H9 (cell line): Measurements from ENCODE around the gene FMN1. TPM values are rescaled to one million over a fixed set of nuclear protein-coding genes. Genes with fewer than 3 reads are reported as not detected.

Source experiments
- DNase-seq: peaks from one replicate; pipeline ENCODE4 v3.0.0-alpha.2; 2017
- H2AFZ ChIP-seq: one replicate; pipeline ENCODE4 v1.6.1; 2013; ENCODE audit warnings: mild to moderate bottlenecking, low read length, control low read depth, moderate library complexity
- H2AK5ac ChIP-seq: 2 replicates; pipeline ENCODE4 v1.6.1; 2013; ENCODE audit warnings: low read length, control low read depth, mixed read lengths; ENCODE audit not compliant: insufficient read length
- H2BK120ac ChIP-seq: one replicate; pipeline ENCODE4 v1.6.1; 2013; ENCODE audit warnings: low read depth, mild to moderate bottlenecking, low read length, control low read depth, inconsistent platforms; ENCODE audit not compliant: poor library complexity, severe bottlenecking
- H2BK12ac ChIP-seq: 2 replicates; pipeline ENCODE4 v1.6.1; 2013; ENCODE audit warnings: low read length, control low read depth, mixed read lengths, low read depth; ENCODE audit not compliant: insufficient read length
- H2BK15ac ChIP-seq: 2 replicates; pipeline ENCODE4 v1.6.1; 2013; ENCODE audit warnings: low read depth, low read length, control low read depth
- H2BK20ac ChIP-seq: one replicate; pipeline ENCODE4 v1.6.1; 2013; ENCODE audit warnings: low read depth, mild to moderate bottlenecking, low read length, control low read depth, inconsistent platforms; ENCODE audit not compliant: poor library complexity, severe bottlenecking
- H2BK5ac ChIP-seq: 2 replicates; pipeline ENCODE4 v1.6.1; 2013; ENCODE audit warnings: low read length, control low read depth, mixed read lengths; ENCODE audit not compliant: insufficient read length
- H3K14ac ChIP-seq: 2 replicates; pipeline ENCODE4 v1.6.1; 2013; ENCODE audit warnings: low read length, control low read depth; ENCODE audit not compliant: insufficient read depth
- H3K18ac ChIP-seq: 2 replicates; pipeline ENCODE4 v1.6.1; 2013; ENCODE audit warnings: low read depth, mild to moderate bottlenecking, mixed read lengths, low read length, control low read depth; ENCODE audit not compliant: insufficient read length
- H3K23ac ChIP-seq: 2 replicates; pipeline ENCODE4 v1.6.1; 2013; ENCODE audit warnings: low read length, control low read depth, mixed read lengths, low read depth; ENCODE audit not compliant: insufficient read length
- H3K23me2 ChIP-seq: 2 replicates; pipeline ENCODE4 v1.6.1; 2013; ENCODE audit warnings: low read depth, mild to moderate bottlenecking, mixed read lengths, low read length, control low read depth; ENCODE audit not compliant: insufficient read length, poor library complexity, severe bottlenecking
- H3K27ac ChIP-seq: 2 replicates; pipeline ENCODE4 v1.5.1; 2013; ENCODE audit warnings: low read length, control low read depth, mixed read lengths, low read depth; ENCODE audit not compliant: insufficient read length
- H3K27me3 ChIP-seq: 2 replicates; pipeline ENCODE4 v1.6.1; 2013; ENCODE audit warnings: low read length, control low read depth, inconsistent platforms; ENCODE audit not compliant: insufficient read depth
- H3K4ac ChIP-seq: 2 replicates; pipeline ENCODE4 v1.6.1; 2013; ENCODE audit warnings: low read depth, mild to moderate bottlenecking, control low read depth, inconsistent platforms, low read length, moderate library complexity
- H3K4me1 ChIP-seq: 2 replicates; pipeline ENCODE4 v1.6.1; 2013; ENCODE audit warnings: low read length, control low read depth, inconsistent platforms; ENCODE audit not compliant: insufficient read depth
- H3K4me2 ChIP-seq: 2 replicates; pipeline ENCODE4 v1.6.1; 2013; ENCODE audit warnings: low read length, control low read depth, mixed read lengths; ENCODE audit not compliant: insufficient read length, insufficient read depth
- H3K56ac ChIP-seq: 2 replicates; pipeline ENCODE4 v1.6.1; 2013; ENCODE audit warnings: low read depth, mild to moderate bottlenecking, mixed read lengths, low read length, control low read depth; ENCODE audit not compliant: insufficient read length
- H3K79me1 ChIP-seq: 2 replicates; pipeline ENCODE4 v1.6.1; 2013; ENCODE audit warnings: low read depth, mild to moderate bottlenecking, moderate library complexity, low read length, control low read depth, inconsistent platforms; ENCODE audit not compliant: insufficient read depth, poor library complexity, severe bottlenecking
- H3K79me2 ChIP-seq: 2 replicates; pipeline ENCODE4 v1.6.1; 2013; ENCODE audit warnings: low read length, control low read depth, inconsistent platforms; ENCODE audit not compliant: insufficient read depth
- H3K9ac ChIP-seq: 2 replicates; pipeline ENCODE4 v1.6.1; 2013; ENCODE audit warnings: low read length, control low read depth, mixed read lengths; ENCODE audit not compliant: insufficient read length; ENCODE audit errors: extremely low read depth
- H3K9me3 ChIP-seq: one replicate; pipeline ENCODE4 v1.6.1; 2013; ENCODE audit warnings: low read depth, low read length, inconsistent platforms; ENCODE audit not compliant: control insufficient read depth
- H3T11ph ChIP-seq: one replicate; pipeline ENCODE4 v1.6.1; 2013; ENCODE audit warnings: mild to moderate bottlenecking, low read length, control low read depth, inconsistent platforms
- H4K20me1 ChIP-seq: one replicate; pipeline ENCODE4 v1.6.1; 2013; ENCODE audit not compliant: control insufficient read depth, insufficient read length, insufficient read depth
- H4K5ac ChIP-seq: 2 replicates; pipeline ENCODE4 v1.6.1; 2013; ENCODE audit warnings: low read depth, mild to moderate bottlenecking, mixed read lengths, low read length, control low read depth; ENCODE audit not compliant: insufficient read length
- H4K8ac ChIP-seq: replicated peaks from 2 replicates; pipeline ENCODE4 v1.6.1; 2013; ENCODE audit warnings: low read length, control low read depth, mixed read lengths, low read depth; ENCODE audit not compliant: insufficient read length
- H4K91ac ChIP-seq: 2 replicates; pipeline ENCODE4 v1.6.1; 2013; ENCODE audit warnings: low read depth, mild to moderate bottlenecking, moderate library complexity, mixed read lengths, low read length, control low read depth; ENCODE audit not compliant: insufficient read length
- H3K27ac Mint-ChIP-seq, 3 experiments: 2 replicates in 2 of 3; 3 replicates in 1 of 3; pipeline ENCODE4 v1.8.0; 2020 to 2021; ENCODE audit warnings: mixed read lengths in 3 of 3, mild to moderate bottlenecking in 1 of 3, moderate library complexity in 1 of 3
- H3K27me3 Mint-ChIP-seq: 2 replicates; pipeline ENCODE4 v1.8.0; 2021; ENCODE audit warnings: low read depth, mild to moderate bottlenecking, moderate library complexity, mixed read lengths
- H3K36me3 Mint-ChIP-seq, 3 experiments: 2 replicates in 2 of 3; 3 replicates in 1 of 3; pipeline ENCODE4 v1.8.0; 2020 to 2021; ENCODE audit warnings: low read depth in 3 of 3, mixed read lengths in 3 of 3; ENCODE audit not compliant: insufficient read depth in 1 of 3
- H3K4me1 Mint-ChIP-seq, 2 experiments: 2 replicates each; pipeline ENCODE4 v1.8.0; 2020; ENCODE audit warnings: mixed read lengths in 2 of 2
- H3K4me3 Mint-ChIP-seq, 2 experiments: 2 replicates in 1 of 2; 3 replicates in 1 of 2; pipeline ENCODE4 v1.8.0; 2020 to 2021; ENCODE audit warnings: mild to moderate bottlenecking in 2 of 2, mixed read lengths in 2 of 2, moderate library complexity in 1 of 2
- H3K9me3 Mint-ChIP-seq, 2 experiments: 2 replicates in 1 of 2; 3 replicates in 1 of 2; pipeline ENCODE4 v1.8.0; 2020; ENCODE audit warnings: mild to moderate bottlenecking in 2 of 2, mixed read lengths in 2 of 2, moderate library complexity in 1 of 2
- CTCF ChIP-seq: fragments of 200-600 bp; sonication (generic); conservative IDR thresholded peaks from 3 replicates; pipeline ENCODE4 v1.8.0; 2021; ENCODE audit warnings: antibody characterized with exemption, mild to moderate bottlenecking
- WGBS: extraction: QIAGEN DNeasy Blood & Tissue Kit; methylation state at CpG from one replicate; pipeline ENCODE4 v1.1.7; 2013; ENCODE audit warnings: missing lambda C conversion rate, low lambda C conversion rate, mixed read lengths; ENCODE audit not compliant: insufficient read length; ENCODE audit errors: extremely low coverage; 5-methylcytosine and 5-hydroxymethylcytosine counted together
- total RNA-seq: library from RNA; stranded (reverse); gene quantifications from 2 replicates; pipeline ENCODE4 v1.2.1, GENCODE V29; 2021

FMN1 gene
- total RNA-seq, 1 experiment from 2014 or later, result 1.9 TPM

- no peaks in the 10 kb centered on the region for H3K27me3 Mint-ChIP-seq
- no peaks in the 10 kb centered on the region for H3K79me2 ChIP-seq
These were observed 59.1 kb downstream of the FMN1 start for GRCh38 chr15:33135355-33135781.

More at GRCh38 chr15:33135355-33135781, 59.1 kb downstream of the FMN1 start:
- H3K9me3 ChIP-seq, result no peaks in the 10 kb centered on the region
- H4K91ac ChIP-seq, result no peak overlapping the region
- no peak overlapping the region for H3K9ac ChIP-seq
- no peak for TF ChIP-seq CTCF
- H3K56ac ChIP-seq, result no peak overlapping the region
- H2BK20ac ChIP-seq, result no peak overlapping the region
- H3K79me1 ChIP-seq, result no peaks in the 10 kb centered on the region
- H3K4me2 ChIP-seq, result no peak overlapping the region
- no peak for DNase-seq
- Mint-ChIP-seq H3K4me1 (peaks cover 10 to 13% of the 10 kb centered on the region in 2 experiments), H3K27ac (no peak overlapping the region), H3K4me3 (no peak overlapping the region), H3K36me3 (no peaks in the 10 kb centered on the region), H3K9me3 (no peaks in the 10 kb centered on the region)
- WGBS, result no CpG with 5 or more reads among the region's 5 CpGs
- H3K27ac ChIP-seq, result no peak overlapping the region
- H3K14ac ChIP-seq, result no peak overlapping the region
- no peaks in the 10 kb centered on the region for H3K27me3 ChIP-seq
- no peak overlapping the region for H4K8ac ChIP-seq
- H2BK120ac ChIP-seq, result no peak overlapping the region
- no peak overlapping the region for H2BK12ac ChIP-seq
- no peak overlapping the region for H2AK5ac ChIP-seq
- no peak overlapping the region for H3K18ac ChIP-seq
- H3T11ph ChIP-seq, result no peak overlapping the region
- no peaks in the 10 kb centered on the region for H4K20me1 ChIP-seq
- H3K23ac ChIP-seq, result no peak overlapping the region
- no peaks in the 10 kb centered on the region for H3K4me1 ChIP-seq
- no peak overlapping the region for H4K5ac ChIP-seq
- H3K23me2 ChIP-seq, result no peaks in the 10 kb centered on the region
- H2AFZ ChIP-seq, result no peak overlapping the region
- H2BK5ac ChIP-seq, result no peak overlapping the region
- no peak overlapping the region for H2BK15ac ChIP-seq
- no peak overlapping the region for H3K4ac ChIP-seq
